Body of pancreas (tissue), 4 donors: ENCODE measurements around the gene VWA8.
"Not testable (repeated sequence)": the region's sequence is repeated elsewhere in the genome, so short reads cannot be mapped to it uniquely, and the experiment has no call there.

Source experiments
- POLR2A ChIP-seq, 3 donors: fragments of 450-650 bp; IDR thresholded peaks; one replicate each; pipeline ENCODE4 v1.6.1; 2016; ENCODE audit warnings: antibody characterized with exemption in 3 of 3, mild to moderate bottlenecking in 2 of 3
- TF ChIP-seq, protein P1 (sequence below), 7 experiments: fragments of 450-650 bp in 4 of 7; fragments of 200-600 bp in 3 of 7; sonication (generic) in 3 of 7; IDR thresholded peaks; one replicate each; pipeline ENCODE4 v1.5.1; 2016 to 2019; ENCODE audit warnings: antibody characterized with exemption in 7 of 7

GRCh38 chr13:41898411-41898810 is 62.5 kb downstream of the VWA8 start:
- TF ChIP-seq, protein P1, sequence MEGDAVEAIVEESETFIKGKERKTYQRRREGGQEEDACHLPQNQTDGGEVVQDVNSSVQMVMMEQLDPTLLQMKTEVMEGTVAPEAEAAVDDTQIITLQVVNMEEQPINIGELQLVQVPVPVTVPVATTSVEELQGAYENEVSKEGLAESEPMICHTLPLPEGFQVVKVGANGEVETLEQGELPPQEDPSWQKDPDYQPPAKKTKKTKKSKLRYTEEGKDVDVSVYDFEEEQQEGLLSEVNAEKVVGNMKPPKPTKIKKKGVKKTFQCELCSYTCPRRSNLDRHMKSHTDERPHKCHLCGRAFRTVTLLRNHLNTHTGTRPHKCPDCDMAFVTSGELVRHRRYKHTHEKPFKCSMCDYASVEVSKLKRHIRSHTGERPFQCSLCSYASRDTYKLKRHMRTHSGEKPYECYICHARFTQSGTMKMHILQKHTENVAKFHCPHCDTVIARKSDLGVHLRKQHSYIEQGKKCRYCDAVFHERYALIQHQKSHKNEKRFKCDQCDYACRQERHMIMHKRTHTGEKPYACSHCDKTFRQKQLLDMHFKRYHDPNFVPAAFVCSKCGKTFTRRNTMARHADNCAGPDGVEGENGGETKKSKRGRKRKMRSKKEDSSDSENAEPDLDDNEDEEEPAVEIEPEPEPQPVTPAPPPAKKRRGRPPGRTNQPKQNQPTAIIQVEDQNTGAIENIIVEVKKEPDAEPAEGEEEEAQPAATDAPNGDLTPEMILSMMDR (IDR thresholded peaks at IDR 0.05): not testable (repeated sequence)
- TF ChIP-seq POLR2A (IDR thresholded peaks at IDR 0.05): not testable (repeated sequence)
